HepG2 (cell line): ENCODE results near the gene RSL1D1. TPM values are rescaled to one million over a fixed set of nuclear protein-coding genes. Genes with fewer than 3 reads are reported as not detected.

Experiments used
- CBX2 ChIP-seq, 2 experiments: fragments of 200-600 bp in 1 of 2; sonication (generic); formaldehyde crosslinking in 1 of 2; IDR thresholded peaks; 2 replicates each; pipeline versions ENCODE4 v1.7.0 to v1.8.1; 2018 to 2022; ENCODE audit warnings: low read depth in 2 of 2, low read length in 1 of 2, mild to moderate bottlenecking in 1 of 2, missing genetic modification reagents in 1 of 2
- GMEB2 ChIP-seq: IDR thresholded peaks from 2 replicates; pipeline ENCODE4 v1.6.1; 2016; ENCODE audit warnings: missing biosample characterization, missing genetic modification reagents, low read depth
- HES4 ChIP-seq: sonication (generic); formaldehyde crosslinking; IDR thresholded peaks from 2 replicates; pipeline ENCODE4 v1.9.0; 2021; ENCODE audit warnings: mild to moderate bottlenecking, missing genetic modification reagents, borderline replicate concordance
- IRF9 ChIP-seq: sonication (generic); formaldehyde crosslinking; IDR thresholded peaks from 2 replicates; pipeline ENCODE4 v1.8.0; 2022; ENCODE audit warnings: missing genetic modification reagents, mild to moderate bottlenecking, borderline replicate concordance
- KAT8 ChIP-seq: IDR thresholded peaks from 2 replicates; pipeline ENCODE4 v1.6.1; 2016; ENCODE audit warnings: missing genetic modification reagents, missing compliant biosample characterization
- KDM5A ChIP-seq: fragments of 200-600 bp; sonication (generic); IDR thresholded peaks from 2 replicates; pipeline ENCODE4 v1.7.0; 2018; ENCODE audit warnings: antibody characterized with exemption, mild to moderate bottlenecking, low read length, borderline replicate concordance
- KLF12 ChIP-seq: sonication (generic); formaldehyde crosslinking; IDR thresholded peaks from 2 replicates; pipeline ENCODE4 v1.4.0; 2020; ENCODE audit warnings: missing genetic modification reagents, borderline replicate concordance
- MTA1 ChIP-seq: sonication (generic); formaldehyde crosslinking; IDR thresholded peaks from 2 replicates; pipeline ENCODE4 v1.4.0; 2020; ENCODE audit warnings: missing genetic modification reagents, mild to moderate bottlenecking, borderline replicate concordance
- NFYB ChIP-seq: sonication (generic); formaldehyde crosslinking; IDR thresholded peaks from 2 replicates; pipeline ENCODE4 v1.4.0; 2020; ENCODE audit warnings: missing genetic modification reagents
- PBX2 ChIP-seq: IDR thresholded peaks from 2 replicates; pipeline ENCODE4 v1.6.1; 2016; ENCODE audit warnings: control low read depth
- PHF21A ChIP-seq: sonication (generic); formaldehyde crosslinking; IDR thresholded peaks from 2 replicates; pipeline ENCODE4 v1.5.0; 2020; ENCODE audit warnings: mild to moderate bottlenecking, missing genetic modification reagents
- RAD21 ChIP-seq: fragments of 450-650 bp; formaldehyde crosslinking; IDR thresholded peaks from 2 replicates; pipeline ENCODE4 v1.5.0; 2020; ENCODE audit warnings: mild to moderate bottlenecking
- SALL1 ChIP-seq: sonication (generic); formaldehyde crosslinking; IDR thresholded peaks from 2 replicates; pipeline ENCODE4 v1.8.0; 2022; ENCODE audit warnings: mild to moderate bottlenecking, missing genetic modification reagents
- U2AF2 ChIP-seq: fragments of 200-400 bp; formaldehyde crosslinking; IDR thresholded peaks from 2 replicates; pipeline ENCODE4 v1.6.1; 2017; ENCODE audit warnings: low read depth, mild to moderate bottlenecking, low read length
- ZBTB26 ChIP-seq: IDR thresholded peaks from 2 replicates; pipeline ENCODE4 v1.6.1; 2016; ENCODE audit warnings: missing compliant biosample characterization, missing genetic modification reagents, borderline replicate concordance
- ZFX ChIP-seq: sonication (generic); formaldehyde crosslinking; IDR thresholded peaks from 2 replicates; pipeline ENCODE4 v1.4.0; 2020; ENCODE audit warnings: mild to moderate bottlenecking, low read depth, missing genetic modification reagents, moderate library complexity
- ZKSCAN8 ChIP-seq: IDR thresholded peaks from 2 replicates; pipeline ENCODE4 v1.6.1; 2016; ENCODE audit warnings: borderline replicate concordance, missing genetic modification reagents, missing compliant biosample characterization
- ZNF30 ChIP-seq: sonication (generic); formaldehyde crosslinking; IDR thresholded peaks from 2 replicates; pipeline ENCODE4 v1.5.0; 2020; ENCODE audit warnings: mild to moderate bottlenecking, missing genetic modification reagents
- ZNF331 ChIP-seq: sonication (generic); formaldehyde crosslinking; IDR thresholded peaks from 2 replicates; pipeline ENCODE4 v1.4.0; 2020; ENCODE audit warnings: missing genetic modification reagents
- polyA plus RNA-seq, 8 experiments: library from polyadenylated mRNA; depleted of rRNA in 3 of 8; stranded (reverse) in 7 of 8; unstranded in 1 of 8; fragments of >200 nt; fragmentation: Illumina TruSeq in 4 of 8; extraction: Trizol in 4 of 8; gene quantifications; 2 replicates each; pipeline versions ENCODE4 v1.2.1 to v1.2.3, GENCODE V29; 2011 to 2016; ENCODE audit warnings: low read depth in 4 of 8, missing spikeins in 1 of 8, mixed read lengths in 1 of 8; ENCODE audit not compliant: insufficient read depth in 1 of 8
- total RNA-seq, 5 experiments: library from RNA; depleted of rRNA; stranded (reverse); fragments of >200 nt; fragmentation: Illumina TruSeq; extraction: Trizol; gene quantifications; 2 replicates each; pipeline ENCODE4 v1.2.3, GENCODE V29; 2016; ENCODE audit warnings: low read depth in 1 of 5
- TF ChIP-seq, protein P1 (sequence below): sonication (generic); formaldehyde crosslinking; IDR thresholded peaks from 2 replicates; pipeline ENCODE4 v1.5.0; 2020; ENCODE audit warnings: missing genetic modification reagents, mild to moderate bottlenecking, borderline replicate concordance
- TF ChIP-seq, protein P2 (sequence below): sonication (generic); formaldehyde crosslinking; IDR thresholded peaks from 2 replicates; pipeline ENCODE4 v1.4.0; 2020; ENCODE audit warnings: missing genetic modification reagents

The RSL1D1 gene
- total and polyA plus RNA-seq, 2 of the 13 experiments (the other 11 are each of a cell fraction or from before 2014, with no cell fraction given) = 187 to 343 TPM

- TF ChIP-seq ZNF331 (CRISPR knock-in tag) (peak; percentile 65), GMEB2 (CRISPR knock-in tag) (0 out of 2 replicates have a peak, but pooled peaks have one; percentile 36), MTA1 (CRISPR knock-in tag) (peak; percentile 82; the same call in 1 of the 2 replicates), NFYB (CRISPR knock-in tag) (no peak), KDM5A (peak; percentile 97), U2AF2 (0 out of 2 replicates have a peak, but pooled peaks have one; percentile 58), ZNF30 (CRISPR knock-in tag) (no peak), SALL1 (CRISPR knock-in tag) (peak; percentile 94), ZFX (CRISPR knock-in tag) (peak; percentile 98), PHF21A (CRISPR knock-in tag) (no peak; the same call in 1 of the 2 replicates), ZBTB26 (CRISPR knock-in tag) (peak; percentile 60; the same call in 1 of the 2 replicates), ZKSCAN8 (peak; percentile 47), RAD21 (peak; percentile 7; the same call in 1 of the 2 replicates), CBX2 (IDR thresholded peaks at IDR 0.05; ENCODE audit: low read depth, low read length) (no peak), CBX2 (CRISPR knock-in tag; IDR thresholded peaks at IDR 0.05; ENCODE audit: low read depth) (peak; percentile 89; the same call in 1 of the 2 replicates), KLF12 (CRISPR knock-in tag) (no peak; the same call in 1 of the 2 replicates), IRF9 (CRISPR knock-in tag) (peak; percentile 93), HES4 (CRISPR knock-in tag) (peak; percentile 94), KAT8 (CRISPR knock-in tag) (peak; percentile 96), PBX2 (CRISPR knock-in tag) (no peak)
- TF ChIP-seq, protein P1, sequence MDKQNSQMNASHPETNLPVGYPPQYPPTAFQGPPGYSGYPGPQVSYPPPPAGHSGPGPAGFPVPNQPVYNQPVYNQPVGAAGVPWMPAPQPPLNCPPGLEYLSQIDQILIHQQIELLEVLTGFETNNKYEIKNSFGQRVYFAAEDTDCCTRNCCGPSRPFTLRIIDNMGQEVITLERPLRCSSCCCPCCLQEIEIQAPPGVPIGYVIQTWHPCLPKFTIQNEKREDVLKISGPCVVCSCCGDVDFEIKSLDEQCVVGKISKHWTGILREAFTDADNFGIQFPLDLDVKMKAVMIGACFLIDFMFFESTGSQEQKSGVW (CRISPR knock-in tag) = peak; percentile 91; the same call in 1 of the 2 replicates
- TF ChIP-seq, protein P2, sequence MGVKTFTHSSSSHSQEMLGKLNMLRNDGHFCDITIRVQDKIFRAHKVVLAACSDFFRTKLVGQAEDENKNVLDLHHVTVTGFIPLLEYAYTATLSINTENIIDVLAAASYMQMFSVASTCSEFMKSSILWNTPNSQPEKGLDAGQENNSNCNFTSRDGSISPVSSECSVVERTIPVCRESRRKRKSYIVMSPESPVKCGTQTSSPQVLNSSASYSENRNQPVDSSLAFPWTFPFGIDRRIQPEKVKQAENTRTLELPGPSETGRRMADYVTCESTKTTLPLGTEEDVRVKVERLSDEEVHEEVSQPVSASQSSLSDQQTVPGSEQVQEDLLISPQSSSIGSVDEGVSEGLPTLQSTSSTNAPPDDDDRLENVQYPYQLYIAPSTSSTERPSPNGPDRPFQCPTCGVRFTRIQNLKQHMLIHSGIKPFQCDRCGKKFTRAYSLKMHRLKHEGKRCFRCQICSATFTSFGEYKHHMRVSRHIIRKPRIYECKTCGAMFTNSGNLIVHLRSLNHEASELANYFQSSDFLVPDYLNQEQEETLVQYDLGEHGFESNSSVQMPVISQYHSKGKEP (CRISPR knock-in tag) = 0 out of 2 replicates have a peak, but pooled peaks have one; percentile 61
Measured at GRCh38 chr16:11851294-11852091, at the start of gene RSL1D1 (continued).
